Hematopoietic multipotent progenitor cell treated with erythropoietin and hydrocortisone succinate and interleukin-3 and kit ligand, for 4 days (in vitro differentiated cells): ENCODE data around the gene SPACA1.
"Not testable (repeated sequence)": the region's sequence is repeated elsewhere in the genome, so short reads cannot be mapped to it uniquely, and the experiment has no call there.

Experiments used
- DNase-seq: peaks from one replicate; pipeline ENCODE4 v3.0.0-alpha.2; 2015

SPACA1 gene, protein sequence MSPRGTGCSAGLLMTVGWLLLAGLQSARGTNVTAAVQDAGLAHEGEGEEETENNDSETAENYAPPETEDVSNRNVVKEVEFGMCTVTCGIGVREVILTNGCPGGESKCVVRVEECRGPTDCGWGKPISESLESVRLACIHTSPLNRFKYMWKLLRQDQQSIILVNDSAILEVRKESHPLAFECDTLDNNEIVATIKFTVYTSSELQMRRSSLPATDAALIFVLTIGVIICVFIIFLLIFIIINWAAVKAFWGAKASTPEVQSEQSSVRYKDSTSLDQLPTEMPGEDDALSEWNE

DNA sequence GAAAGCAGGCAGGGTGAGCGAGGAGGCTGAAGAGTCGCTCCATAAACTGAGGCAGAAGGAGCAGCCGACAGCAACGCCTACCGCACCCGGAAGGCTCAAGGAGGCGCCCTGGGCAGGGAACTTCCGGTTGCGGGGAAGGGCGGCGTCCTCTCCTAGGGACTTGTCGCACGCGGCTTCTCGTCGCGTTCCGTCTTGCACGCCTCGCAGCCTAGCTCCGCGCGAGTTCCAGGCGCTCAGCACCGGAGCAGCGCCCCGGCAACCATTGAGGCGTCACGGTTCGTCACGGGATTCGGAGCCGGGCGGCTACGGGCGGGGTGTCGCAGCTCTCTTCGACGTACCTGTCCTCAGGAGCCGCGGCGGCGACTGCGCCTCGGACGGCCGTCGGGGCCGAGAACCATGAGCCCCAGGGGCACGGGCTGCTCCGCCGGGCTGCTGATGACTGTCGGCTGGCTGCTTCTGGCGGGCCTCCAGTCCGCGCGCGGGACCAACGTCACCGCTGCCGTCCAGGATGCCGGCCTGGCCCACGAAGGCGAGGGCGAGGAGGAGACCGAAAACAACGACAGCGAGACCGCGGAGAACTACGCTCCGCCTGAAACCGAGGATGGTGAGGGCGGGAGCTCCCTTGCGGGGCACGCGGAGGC is at the start of gene SPACA1:
TSS of gene SPACA1 (plus strand) at position 332 of the 641 bp plus-strand sequence. CDS start at position 397, 65 bp downstream.
- DNase-seq = no peak

DNA sequence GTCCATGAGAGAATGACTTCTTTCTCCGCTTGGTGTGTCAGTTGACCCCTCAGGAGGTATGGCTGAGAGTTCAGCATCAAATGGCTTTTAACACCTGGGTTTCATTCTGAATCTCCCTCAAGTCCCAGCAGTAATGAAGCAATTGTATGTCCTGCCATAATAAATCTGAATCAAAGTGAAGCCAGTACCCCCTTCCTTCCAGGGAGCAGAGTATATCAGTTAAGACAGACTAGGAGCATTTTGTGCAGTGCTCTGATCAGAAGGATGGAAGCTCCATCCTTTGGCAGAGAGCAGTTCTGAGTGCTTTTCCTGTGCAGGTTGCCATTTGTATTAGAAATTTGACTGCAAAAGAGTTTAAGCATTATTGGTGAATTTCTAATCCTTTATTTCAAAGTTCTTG is 46.9 kb upstream of the SPACA1 start:
- DNase-seq = no peak

DNA sequence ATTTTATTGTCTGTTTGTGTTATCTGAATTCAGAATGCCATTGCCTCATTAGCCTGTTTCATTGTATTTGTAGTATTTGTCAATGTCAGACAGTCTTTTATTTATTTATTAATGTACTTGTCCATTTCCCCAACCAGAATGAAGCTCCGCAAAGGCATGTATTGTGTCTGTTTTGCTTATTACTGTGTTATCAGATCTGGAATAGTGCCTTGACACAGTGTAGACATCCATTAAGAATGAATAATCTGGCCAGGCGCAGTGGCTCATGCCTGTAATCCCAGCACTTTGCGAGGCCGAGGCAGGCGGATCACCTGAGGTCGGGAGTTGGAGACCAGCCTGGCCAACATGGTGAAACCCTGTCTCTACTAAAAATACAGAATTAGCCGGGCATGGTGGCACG is 46.4 kb upstream of the SPACA1 start:
- not testable (repeated sequence) for DNase-seq

DNA sequence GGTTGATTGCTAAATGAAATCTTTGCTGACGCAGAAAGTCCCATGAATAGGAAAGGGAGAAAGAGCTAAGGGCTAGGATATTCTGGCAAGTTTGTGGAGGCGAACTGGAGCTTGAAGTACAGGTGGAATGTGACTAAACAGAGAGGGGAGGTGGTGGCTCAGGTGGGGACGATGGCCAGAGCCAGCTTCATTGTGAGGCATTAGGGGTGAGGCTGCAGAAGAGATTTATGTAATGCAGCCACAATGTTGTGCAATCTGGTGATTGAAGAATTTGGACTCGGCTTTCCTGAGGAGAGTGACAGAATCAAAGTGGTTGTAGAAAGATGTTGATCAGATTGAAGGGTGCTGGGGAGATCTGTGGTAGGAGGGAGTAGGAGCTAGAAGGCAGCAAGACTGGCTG is 42.9 kb upstream of the SPACA1 start:
- DNase-seq = peak; percentile 12

DNA sequence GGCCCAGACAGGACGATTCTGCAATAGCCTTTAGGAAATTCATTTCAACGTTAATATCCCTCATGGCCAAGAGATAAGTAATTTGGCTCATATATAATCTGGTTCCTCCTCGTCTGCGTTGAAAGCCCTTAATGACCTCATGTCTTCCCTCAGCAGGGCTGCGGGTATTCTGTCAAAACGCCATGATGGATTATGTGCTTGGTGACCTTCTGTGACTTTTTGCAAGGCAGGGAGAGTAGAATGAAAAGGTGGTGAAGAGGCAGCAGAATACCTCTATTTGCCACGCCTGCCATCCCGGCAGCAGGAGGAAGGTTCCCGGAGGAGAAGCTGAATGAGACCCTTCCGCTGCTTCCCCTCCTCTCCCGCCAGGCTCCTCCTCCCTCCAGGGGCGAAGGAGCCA is 41.1 kb upstream of the SPACA1 start:
- no peak for DNase-seq

DNA sequence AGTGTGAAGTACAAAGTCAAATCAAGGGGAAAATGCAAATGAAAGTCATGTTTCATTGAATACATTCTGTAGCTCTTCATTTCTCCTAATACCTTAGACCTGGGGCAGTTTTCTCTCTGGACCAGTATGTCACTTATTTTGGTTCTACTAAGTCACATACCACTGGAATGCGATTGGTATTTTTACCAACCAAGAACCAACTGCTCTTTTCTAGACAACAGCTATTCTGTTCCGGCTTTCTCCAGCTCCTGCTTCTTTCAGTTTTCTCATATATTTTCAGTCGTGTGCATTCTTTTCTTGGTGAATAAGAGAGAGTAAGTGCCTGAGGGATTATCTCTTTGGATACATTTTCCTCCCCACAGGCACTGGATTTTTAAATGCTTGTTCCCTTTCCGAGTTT is 39.2 kb upstream of the SPACA1 start:
- DNase-seq = no peak

DNA sequence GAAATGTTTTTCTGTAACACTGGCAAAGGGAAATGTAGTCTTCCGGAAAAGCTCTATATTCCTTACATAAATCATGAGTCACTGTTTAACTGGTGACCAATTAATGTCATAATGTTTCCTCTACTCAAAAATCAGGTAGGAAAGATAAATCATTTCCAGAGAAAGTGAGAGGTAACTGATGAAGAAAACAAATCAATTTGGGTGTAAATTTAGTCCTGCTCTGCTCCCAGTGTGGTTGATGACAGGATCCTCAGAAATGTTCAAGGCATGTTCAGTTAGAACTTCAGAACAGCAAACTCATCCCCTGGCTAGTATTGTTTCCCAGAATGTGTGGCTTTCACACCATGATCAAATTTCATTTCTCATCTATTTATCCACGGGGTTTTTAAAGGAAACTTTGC is 38.8 kb upstream of the SPACA1 start:
- no peak for DNase-seq

DNA sequence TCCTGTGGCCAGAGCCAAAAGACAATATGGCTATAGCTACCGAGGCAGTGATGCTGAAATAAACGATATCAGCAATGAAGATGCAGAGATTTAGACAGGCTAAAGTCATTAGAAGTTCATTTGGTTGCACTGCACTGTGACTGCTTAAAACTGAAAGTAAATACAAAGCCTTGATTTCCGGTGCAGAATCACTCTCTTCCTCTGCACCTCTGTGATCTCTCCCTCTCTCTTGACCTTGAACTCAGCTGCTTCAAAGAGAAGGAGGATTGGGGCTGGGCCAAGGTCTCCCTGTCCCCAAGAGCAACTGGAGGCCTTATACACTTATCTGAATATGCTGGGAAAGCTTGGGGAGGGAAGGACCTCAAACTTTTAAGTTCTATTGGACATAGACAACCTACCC is 34.6 kb upstream of the SPACA1 start:
- no peak for DNase-seq

DNA sequence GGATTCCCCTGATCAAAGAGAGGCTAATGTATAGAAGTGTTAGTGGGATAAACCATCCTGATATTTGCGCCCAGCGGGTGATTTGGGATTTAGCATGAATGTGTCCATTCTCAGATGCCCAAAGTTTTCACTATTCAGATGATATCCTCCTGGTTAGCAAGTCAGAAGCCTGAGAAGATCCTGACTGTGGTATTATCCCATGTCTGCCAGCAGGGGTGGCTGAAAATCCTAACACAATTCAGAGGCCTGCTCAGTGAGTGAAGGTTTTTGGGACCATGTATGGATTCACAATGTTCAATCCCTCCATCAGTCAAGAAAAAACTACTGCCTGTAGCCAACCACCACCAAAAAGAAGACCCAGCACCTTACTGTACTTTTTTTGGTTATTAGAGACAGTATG is 34.1 kb upstream of the SPACA1 start:
- no peak for DNase-seq

DNA sequence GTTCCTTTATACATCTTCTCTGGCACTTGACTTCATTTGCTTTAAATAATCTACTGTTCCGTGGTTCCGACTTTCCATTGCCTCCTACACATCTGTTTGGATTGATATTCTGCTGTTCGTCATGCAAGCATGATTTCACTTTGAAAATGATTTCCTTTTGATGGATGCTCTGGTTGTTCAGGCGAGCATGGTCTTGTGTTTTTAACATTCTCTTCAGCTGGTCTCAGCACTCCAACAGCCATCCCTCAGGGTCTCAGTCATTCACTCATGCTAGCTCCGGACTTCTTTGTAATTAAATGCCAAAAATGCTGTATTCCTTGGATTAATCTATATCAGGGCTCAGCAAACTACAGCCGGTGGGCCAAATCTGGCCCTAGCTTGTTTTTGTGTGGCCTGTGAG is 27.2 kb upstream of the SPACA1 start:
- no peak for DNase-seq

DNA sequence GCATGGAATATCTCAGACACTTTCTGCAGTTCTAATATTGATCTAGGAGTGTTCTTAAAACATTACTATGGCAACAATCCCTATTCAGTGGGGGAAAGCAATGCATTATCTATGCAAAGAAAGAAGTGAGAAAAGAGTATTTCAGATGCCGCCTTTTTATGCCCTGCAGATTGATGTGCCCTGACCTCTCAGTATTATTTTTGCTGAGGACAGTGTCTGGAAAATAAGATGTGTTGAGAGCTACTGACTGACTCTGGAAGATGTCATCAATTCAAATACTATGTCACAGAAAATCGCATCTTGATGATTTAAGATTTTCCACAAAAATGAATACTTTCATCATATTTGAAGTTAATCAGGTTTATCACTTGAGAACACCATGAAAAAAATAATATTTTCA is 22.9 kb upstream of the SPACA1 start:
- DNase-seq = no peak

DNA sequence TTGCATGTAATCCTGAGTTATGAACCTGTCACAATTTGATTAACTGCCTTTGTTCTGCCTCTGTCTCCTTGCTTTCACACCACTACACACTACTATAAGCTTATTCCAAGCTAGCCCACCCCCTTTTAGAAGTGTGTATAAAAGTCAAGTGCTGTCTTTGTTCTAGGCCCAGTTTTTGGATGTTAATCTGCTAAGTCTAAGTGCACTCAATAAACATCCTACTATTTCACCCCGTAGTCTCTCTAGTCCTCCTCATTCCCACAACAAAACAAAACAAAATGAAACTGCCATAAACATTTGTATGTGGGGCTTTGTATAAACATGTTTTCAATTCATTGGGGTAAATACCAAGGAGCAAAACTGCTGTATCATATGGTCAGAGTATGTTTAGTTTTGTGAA is 16.1 kb upstream of the SPACA1 start:
- DNase-seq = no peak

DNA sequence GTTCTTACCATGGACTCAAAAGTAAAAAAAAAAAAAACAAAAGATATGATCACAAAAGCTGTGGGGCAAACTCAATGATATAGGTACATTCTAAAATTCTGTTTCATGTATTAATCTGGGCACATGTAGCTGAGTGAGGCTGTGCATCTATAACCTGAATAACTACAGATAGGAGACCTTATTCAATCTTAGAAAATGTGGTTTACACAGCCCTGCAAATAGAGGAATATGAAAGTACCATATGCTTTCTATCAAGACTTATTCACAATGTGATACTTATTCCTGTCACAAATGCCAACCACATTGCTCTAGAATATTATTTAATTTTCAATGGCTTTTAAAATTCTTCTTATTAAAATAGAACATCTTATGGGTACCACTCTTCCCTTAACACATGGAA is 3.1 kb upstream of the SPACA1 start:
- DNase-seq = no peak

DNA sequence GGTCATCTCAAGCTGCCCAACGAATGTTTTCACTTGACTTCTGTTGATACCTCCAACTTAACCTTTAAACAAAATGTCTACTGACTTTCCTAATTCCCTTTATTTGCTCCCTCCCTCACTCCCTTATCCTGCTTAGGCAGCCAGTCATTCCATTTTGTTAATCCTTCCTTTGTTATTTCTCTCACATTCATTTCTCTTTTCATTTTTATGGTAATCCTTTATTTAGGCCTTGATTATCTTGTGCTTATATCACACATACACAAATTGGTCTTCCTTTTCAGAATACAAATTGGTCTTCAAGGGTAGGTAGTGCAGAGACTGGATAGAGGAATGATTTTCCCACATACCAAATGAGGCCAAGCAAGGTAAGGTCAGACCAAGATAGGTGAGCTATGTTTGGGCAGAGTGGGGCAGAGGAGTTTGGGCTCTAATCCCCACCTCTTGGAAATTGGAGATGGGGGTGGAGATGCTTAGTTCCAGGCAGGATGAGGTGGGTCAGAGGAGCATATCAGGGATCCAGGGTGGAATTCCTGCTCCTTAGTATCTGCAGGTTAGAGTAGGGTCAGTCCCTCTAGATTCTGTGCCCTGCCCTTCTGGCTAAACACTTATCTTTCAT is 2.0 kb upstream of the SPACA1 start:
- DNase-seq = no peak

DNA sequence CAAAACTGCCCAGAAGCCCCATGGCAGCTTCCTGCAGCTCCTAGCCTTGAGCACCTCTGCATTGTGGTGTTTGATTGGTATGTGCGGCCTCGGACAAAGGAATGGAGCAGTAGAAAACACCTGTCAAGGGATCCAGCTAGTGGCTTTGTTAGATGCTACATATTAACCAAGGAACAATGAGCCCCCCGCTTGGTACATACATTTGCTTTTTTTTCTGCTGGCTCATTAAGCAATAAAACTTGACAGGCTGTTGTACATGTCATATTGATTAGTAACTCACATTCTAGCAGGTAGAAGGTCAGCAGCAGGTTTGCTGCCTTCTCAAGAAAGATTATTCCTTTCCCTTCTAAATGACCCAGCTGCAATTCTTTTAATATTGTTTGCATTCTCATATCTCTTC is 937 bp downstream of the SPACA1 start:
- DNase-seq = no peak

DNA sequence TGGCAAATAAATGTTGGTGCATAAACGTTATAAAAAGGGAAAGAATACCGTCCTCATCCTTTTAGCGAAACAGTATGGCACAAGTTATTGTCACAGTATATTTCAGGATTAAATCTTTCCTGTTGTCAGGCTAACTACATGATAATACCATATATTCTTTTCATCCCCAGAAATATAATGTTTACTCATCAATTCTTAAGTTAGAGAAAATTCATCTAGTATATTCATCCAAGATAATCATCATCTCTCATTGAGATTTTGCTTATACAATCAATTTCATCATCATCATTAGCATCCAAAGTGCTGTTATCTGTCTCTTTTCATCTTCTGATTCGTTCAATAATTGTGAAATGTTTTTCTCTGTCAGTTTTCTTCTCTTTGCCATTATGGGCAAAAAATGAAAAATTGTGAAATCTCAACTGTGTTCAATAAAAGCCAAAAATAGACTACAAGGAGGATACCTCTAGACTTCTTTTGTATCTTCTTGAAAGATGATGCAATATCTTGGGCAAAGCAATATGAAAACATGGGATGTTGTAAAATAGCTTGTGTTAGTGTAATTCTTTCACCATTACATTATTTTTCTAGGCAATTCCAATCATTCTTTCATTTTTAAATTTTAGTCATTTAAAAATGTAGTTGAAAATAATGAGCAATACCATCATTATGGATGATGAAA is 2.6 kb downstream of the SPACA1 start:
- DNase-seq = no peak

DNA sequence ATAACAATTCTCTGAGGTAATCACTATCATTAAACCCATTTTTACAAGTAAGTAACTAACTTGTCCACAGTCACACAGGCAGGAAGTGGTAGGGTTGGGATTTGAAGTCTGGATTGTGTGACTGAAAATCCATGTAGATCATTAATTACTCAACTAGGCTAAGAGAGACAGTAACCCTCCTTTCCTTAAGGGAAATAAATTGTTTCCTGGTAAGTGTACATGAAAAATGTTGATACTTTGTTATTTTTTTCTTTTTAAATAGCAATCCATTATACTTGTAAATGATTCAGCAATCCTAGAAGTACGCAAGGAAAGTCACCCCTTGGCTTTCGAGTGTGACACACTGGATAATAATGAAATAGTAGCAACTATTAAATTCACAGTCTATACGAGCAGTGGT is 11.6 kb downstream of the SPACA1 start:
- no peak for DNase-seq

DNA sequence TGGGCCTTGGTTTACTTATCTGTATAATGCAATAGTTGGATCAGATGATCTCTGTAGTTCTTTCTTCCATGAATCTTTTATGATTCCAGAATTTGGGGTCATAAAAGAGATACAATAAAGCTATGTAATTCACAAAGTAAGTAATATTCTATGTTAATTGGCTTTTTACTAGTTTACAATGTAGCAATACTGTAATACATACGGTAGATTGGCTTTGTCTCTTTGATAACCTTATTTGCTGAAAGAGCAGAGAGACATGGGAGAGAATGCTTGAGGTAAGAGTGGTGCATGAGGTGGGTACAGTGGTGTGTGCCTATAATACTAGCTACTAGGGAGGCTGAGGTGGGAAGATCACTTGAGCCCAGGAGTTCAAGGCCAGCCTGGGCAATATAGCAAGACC is 14.7 kb downstream of the SPACA1 start:
- DNase-seq = no peak

DNA sequence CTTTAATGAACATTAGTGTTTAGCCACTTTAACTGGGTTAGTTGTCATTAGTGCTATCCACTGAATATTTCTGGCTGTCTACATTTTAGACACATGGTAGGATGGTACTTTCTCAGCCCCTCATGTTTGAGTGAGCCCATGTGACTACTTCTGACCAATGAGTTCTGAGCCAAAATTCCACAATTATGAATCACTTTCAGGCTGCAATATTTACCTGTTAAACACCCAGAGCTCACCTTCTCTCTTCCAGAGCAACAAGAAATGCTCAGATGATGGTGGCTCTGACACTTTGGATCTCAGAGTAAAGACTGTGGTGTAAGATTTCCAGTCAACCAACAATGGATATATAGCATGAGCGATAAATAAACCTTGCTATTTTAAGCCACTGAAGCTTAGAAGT is 24.8 kb downstream of the SPACA1 start:
- DNase-seq = no peak

DNA sequence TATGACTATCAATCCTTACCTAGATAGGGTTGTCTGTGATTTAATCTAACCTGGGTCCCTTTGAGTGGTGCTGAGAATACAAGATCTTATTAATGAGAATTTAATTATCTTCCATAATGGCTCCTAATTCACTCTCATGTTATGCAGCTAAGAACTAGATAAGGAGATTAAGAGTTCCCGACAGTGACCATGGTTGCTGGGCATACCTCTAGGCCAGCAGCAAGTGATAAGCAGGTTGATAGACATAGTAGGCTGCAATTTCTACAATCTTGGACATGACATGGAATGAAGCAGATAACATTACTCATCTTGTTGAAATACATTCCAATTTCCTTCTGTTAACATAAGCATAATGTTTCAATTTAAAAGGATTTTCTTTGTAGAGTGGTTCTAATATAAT is 27.1 kb downstream of the SPACA1 start:
- no peak for DNase-seq

DNA sequence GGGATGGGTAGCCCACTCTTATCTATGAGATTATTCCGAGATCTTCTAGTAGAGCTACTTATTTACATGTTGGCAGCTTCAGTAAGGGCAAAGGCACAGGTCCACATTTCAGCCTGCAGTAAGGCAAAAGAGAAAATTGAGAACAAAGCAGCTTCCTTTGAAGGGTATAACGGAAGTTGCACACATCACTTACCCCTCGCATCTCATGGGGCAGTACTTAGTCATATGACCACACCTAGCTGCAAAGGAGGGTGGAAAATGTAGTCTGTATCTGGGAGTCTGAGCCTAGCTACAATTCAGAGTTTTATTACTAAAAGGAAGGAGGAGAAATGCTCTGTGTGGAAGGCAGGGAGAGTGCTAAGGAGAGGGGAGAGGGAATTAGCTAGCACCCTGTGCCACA is 29.7 kb downstream of the SPACA1 start:
- DNase-seq = no peak

DNA sequence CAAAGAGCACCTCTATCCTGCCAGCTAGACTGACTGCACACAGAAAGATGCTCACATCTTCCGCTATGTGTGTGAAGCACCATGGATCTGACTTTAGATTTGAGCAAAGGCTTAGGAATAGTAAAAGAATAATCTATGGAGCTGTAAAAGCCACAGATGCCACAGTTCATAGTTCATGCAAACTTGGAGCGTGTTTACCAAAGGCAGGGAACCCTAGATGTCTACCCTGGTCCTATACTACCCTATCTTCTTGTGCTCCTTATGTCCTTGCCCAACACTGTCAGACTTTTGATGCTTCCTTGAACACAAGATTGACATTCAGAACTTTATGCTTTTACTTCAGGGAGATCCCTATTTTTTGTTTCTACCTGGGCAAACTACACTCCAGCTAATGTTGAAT is 39.2 kb downstream of the SPACA1 start:
- no peak for DNase-seq

DNA sequence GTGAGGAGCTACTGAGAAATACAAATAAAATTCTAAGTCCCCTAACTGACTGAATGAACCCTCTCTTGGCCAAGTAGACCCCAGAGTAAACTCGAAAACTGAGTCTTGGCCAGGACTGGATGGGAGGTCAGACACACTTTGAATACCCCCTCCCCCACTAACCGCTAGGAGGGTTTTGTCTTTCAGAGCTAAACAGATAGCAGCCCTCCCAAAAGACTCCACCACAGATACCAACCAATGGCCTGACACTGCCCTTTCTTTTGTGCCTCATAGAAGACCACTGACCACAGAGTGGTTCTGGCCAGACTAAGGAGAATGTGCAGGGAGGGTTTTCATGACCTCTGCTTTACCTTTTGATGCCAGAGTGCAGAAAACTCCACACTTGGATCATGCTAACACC is 42.1 kb downstream of the SPACA1 start:
- no peak for DNase-seq

DNA sequence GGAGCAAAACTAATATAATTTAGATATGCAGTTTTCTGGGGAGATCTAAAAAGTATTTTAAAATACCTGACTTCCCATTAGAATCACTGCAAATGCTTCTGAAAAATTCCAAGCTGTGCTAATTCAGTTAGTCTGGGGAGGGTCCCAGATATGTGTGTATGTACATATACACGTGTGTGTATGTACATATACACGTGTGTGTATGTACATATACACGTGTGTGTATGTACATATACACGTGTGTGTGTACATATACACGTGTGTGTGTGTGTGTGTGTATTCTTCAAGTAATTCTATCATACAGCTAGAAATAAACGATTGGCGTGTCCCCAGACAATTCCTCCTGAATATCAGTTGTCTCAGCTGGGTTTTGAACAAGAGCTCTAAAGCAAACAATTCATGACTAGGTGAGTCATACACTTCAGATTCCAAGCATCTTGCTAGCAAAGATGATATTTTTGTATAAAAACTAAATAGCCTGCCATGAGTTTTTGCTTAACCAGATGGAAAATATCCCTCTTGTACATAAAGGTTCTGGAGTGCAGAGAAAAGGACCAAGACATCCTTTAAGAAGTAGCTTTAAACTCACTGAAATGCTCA is 58.2 kb downstream of the SPACA1 start:
- no peak for DNase-seq
